Upper lobe of left lung (tissue), 6 donors: ENCODE data around the gene CPTP. TPM values are rescaled to one million over a fixed set of nuclear protein-coding genes. Genes with fewer than 3 reads are reported as not detected.

Experiments
- ATAC-seq, 2 donors: fragments of 200-7000 bp; cut with Tn5 transposase; one replicate each; pipeline ENCODE4 v1.9.1; 2022; ENCODE audit warnings: mild to moderate bottlenecking in 2 of 2, moderate library complexity in 2 of 2; ENCODE audit not compliant: low FRiP score in 2 of 2
- DNase-seq, 2 donors: peaks; one replicate each; pipeline ENCODE4 v3.0.0-alpha.2; 2019 to 2020
- H3K27ac ChIP-seq, 4 donors: fragments of 200-600 bp; sonication (generic); one replicate each; pipeline ENCODE4 v1.5.1; 2016 to 2019
- H3K27me3 ChIP-seq, 4 donors: fragments of 200-600 bp; sonication (generic); one replicate each; pipeline ENCODE4 v1.5.1; 2017 to 2019
- H3K36me3 ChIP-seq, 4 donors: fragments of 200-600 bp; sonication (generic); one replicate each; pipeline ENCODE4 v1.5.1; 2016 to 2019
- H3K4me1 ChIP-seq, 4 donors: fragments of 200-600 bp; sonication (generic); one replicate each; pipeline ENCODE4 v1.5.1; 2018 to 2019
- H3K4me3 ChIP-seq, 4 donors: fragments of 200-600 bp; sonication (generic); one replicate each; pipeline ENCODE4 v1.5.1; 2017 to 2019; ENCODE audit warnings: mild to moderate bottlenecking in 2 of 4, moderate library complexity in 1 of 4
- H3K9me3 ChIP-seq, 4 donors: fragments of 200-600 bp; sonication (generic); one replicate each; pipeline ENCODE4 v1.5.1; 2018 to 2019
- EP300 ChIP-seq, 4 donors: sonication (generic); formaldehyde crosslinking; IDR thresholded peaks; one replicate each; pipeline ENCODE4 v1.5.1; 2017; ENCODE audit warnings: antibody characterized with exemption in 4 of 4, control low read depth in 2 of 4
- POLR2A ChIP-seq, 4 donors: fragments of 450-650 bp; IDR thresholded peaks; one replicate each; pipeline ENCODE4 v1.5.1; 2016 to 2017; ENCODE audit warnings: antibody characterized with exemption in 4 of 4, mild to moderate bottlenecking in 2 of 4
- POLR2AphosphoS5 ChIP-seq, 2 donors: sonication (generic); formaldehyde crosslinking; IDR thresholded peaks; one replicate each; pipeline ENCODE4 v1.5.1; 2017; ENCODE audit warnings: antibody characterized with exemption in 2 of 2
- WGBS, 2 donors: methylation state at CpG; one replicate each; pipeline ENCODE4 v1.1.5; 2017 to 2018; 5-methylcytosine and 5-hydroxymethylcytosine counted together
- total RNA-seq, 6 donors: library from RNA; depleted of rRNA in 4 of 6; stranded (reverse); fragments of >200 nt in 4 of 6; gene quantifications; one replicate each; pipeline versions ENCODE4 v1.1.0 to v1.2.1, GENCODE V29; 2016 to 2021
- TF ChIP-seq, protein P1 (sequence below), 6 experiments: fragments of 450-650 bp in 4 of 6; fragments of 200-600 bp in 2 of 6; sonication (generic) in 2 of 6; IDR thresholded peaks; one replicate each; pipeline ENCODE4 v1.5.1; 2016 to 2019; ENCODE audit warnings: antibody characterized with exemption in 6 of 6
- donor health status: DM: no; HTN: no; CAD: no; lungs with moderate emphysema.
- donor health status: DM: no; HTN: yes; CAD: no; lungs with severe emphysema.

The CPTP gene
- total RNA-seq, 6 donors from 2014 or later: 14.7 to 41.6 (median 26.0) TPM

DNA sequence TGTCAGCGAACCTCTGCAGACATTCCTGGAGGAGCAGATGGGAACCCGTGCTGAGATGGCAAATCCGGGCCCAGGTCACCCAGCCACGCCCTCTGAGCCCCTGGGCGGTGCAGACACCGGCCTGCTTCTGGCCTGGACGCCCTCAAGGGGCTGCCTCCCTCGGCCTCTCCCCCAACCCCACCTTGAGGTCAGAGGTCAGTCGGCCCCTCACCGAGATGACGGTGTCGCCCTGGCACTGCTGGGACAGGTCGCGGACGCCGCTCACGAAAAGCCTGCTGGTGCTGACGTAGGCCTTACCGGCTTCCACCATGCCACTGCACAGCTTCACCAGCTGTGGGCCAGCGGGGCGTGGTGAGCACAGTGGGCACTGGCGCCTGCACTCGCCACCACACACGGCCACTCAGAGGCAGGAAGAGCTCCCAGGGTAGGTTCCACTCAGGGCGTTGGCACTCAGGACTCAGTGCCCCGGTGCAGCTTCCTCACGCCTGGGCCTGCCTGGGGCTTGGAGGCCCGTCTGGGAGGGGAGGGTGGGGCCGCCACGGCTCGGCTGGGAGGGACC lies 21.6 kb upstream of the CPTP start:
- 91 to 92% methylated on average over 11 to 26 of the region's 31 CpGs for WGBS, 2 donors
- no peak for ATAC-seq
- Histone ChIP-seq H3K9me3 (no peaks in the 10 kb centered on the region), H3K27ac (no peak overlapping the region), H3K4me1 (peaks cover 31 to 41% (median 36%) of the 10 kb centered on the region in 4 donors), H3K27me3 (no peaks in the 10 kb centered on the region), H3K4me3 (no peak overlapping the region), H3K36me3 (peaks cover 0 to 2% (median 0%) of the 10 kb centered on the region in 4 donors)
- TF ChIP-seq EP300 (IDR thresholded peaks at IDR 0.05) (no peak), POLR2AphosphoS5 (IDR thresholded peaks at IDR 0.05) (no peak), POLR2A (IDR thresholded peaks at IDR 0.05) (no peak)
- TF ChIP-seq, protein P1, sequence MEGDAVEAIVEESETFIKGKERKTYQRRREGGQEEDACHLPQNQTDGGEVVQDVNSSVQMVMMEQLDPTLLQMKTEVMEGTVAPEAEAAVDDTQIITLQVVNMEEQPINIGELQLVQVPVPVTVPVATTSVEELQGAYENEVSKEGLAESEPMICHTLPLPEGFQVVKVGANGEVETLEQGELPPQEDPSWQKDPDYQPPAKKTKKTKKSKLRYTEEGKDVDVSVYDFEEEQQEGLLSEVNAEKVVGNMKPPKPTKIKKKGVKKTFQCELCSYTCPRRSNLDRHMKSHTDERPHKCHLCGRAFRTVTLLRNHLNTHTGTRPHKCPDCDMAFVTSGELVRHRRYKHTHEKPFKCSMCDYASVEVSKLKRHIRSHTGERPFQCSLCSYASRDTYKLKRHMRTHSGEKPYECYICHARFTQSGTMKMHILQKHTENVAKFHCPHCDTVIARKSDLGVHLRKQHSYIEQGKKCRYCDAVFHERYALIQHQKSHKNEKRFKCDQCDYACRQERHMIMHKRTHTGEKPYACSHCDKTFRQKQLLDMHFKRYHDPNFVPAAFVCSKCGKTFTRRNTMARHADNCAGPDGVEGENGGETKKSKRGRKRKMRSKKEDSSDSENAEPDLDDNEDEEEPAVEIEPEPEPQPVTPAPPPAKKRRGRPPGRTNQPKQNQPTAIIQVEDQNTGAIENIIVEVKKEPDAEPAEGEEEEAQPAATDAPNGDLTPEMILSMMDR (IDR thresholded peaks at IDR 0.05): no peak
- peak in 1 of 2 donors; percentile 80 for DNase-seq

DNA sequence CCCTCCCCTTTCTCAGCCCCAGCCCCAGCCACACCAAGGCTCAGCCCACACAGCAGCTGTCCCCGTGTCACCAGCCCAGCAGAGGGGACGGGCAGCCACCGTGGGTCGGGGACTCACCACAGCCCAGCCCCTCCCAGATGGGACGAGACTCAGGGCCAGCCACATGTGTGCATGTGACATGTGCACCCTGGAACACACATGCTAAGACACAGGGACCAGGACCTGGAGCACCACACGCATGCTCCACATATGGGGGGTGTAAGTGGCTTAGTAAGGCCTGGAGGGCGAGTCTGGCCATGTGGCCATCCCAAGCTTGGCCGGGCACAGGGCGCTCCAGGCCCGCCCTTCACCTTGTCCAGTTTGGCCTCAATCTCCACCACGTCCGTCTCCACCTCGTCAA lies 20.9 kb upstream of the CPTP start:
- WGBS, 2 donors: 83 to 89% methylated on average over 13 of the region's 13 CpGs
- H3K4me1 ChIP-seq: peaks cover 31 to 41% (median 36%) of the 10 kb centered on the region in 4 donors
- H3K36me3 ChIP-seq: no peaks in the 10 kb centered on the region
- no peak for TF ChIP-seq POLR2AphosphoS5 (IDR thresholded peaks at IDR 0.05)
- TF ChIP-seq EP300 (IDR thresholded peaks at IDR 0.05): no peak
- TF ChIP-seq, protein P1 (IDR thresholded peaks at IDR 0.05): no peak
- no peak for TF ChIP-seq POLR2A (IDR thresholded peaks at IDR 0.05)
- no peaks in the 10 kb centered on the region for H3K9me3 ChIP-seq
- no peaks in the 10 kb centered on the region for H3K27me3 ChIP-seq
- H3K4me3 ChIP-seq: no peak overlapping the region
- H3K27ac ChIP-seq: peak overlapping the region in 2 of 4 donors; percentile 2 to 80
- DNase-seq: peak in 1 of 2 donors; percentile 25
- no peak for ATAC-seq

DNA sequence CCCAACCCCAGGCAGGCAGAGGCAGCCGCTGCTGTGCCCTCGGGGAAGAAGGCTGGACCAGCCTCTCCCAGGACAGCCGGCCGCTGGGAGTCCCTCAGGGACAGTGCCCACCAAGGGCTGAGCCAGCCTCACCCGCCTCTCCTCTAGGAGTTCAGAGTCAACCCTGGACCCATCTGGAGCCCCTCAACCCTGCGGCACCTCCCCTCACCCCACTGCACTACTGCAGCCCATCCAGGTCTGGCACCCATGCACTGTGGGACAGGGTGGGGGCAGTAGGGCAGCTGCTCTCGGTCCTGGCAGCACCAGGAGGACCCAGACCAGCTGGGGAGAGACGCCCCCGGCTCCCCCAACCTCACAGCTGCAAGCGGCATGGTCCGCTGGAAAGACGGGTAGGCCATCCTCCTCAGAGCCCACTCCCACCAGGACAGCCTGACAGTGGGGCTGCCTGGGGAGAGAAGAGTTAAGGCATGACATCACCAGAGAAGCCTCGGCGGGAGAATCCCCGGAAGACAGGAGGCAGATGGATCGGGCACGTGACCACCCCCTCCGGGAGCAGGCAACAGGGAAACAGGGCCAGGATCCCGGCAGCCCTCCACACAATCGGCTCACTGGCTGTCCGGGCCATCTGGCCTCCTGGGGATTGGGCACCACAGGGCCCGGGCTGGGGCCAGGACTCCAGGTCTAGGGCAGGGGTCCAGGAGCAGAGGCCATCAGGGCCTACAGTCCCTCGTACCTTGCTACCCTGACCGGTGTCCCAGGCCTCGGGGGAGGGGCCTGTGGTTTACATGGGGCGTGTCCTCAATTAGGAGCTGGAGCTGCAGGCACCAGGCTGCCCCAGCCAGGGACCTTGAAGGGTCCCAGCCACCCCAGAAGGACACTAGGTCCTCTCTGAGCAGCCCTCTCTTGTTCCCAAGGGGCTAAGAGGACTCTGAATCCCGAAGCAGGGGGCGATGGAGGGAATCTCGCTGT lies 20.0 kb upstream of the CPTP start:
- peak; percentile 41 to 81 for DNase-seq
- 43 to 57% methylated on average over 17 to 23 of the region's 29 CpGs for WGBS, 2 donors
- H3K4me1 ChIP-seq: peaks cover 38 to 50% (median 45%) of the 10 kb centered on the region in 4 donors
- TF ChIP-seq POLR2A (IDR thresholded peaks at IDR 0.05) (no peak), POLR2AphosphoS5 (IDR thresholded peaks at IDR 0.05) (peak in 1 of 2 donors; percentile 14)
- no peaks in the 10 kb centered on the region for H3K27me3 ChIP-seq
- H3K4me3 ChIP-seq: peak overlapping the region; percentile 18 to 94 (median 74)
- no peaks in the 10 kb centered on the region for H3K36me3 ChIP-seq
- H3K27ac ChIP-seq: peak overlapping the region; percentile 39 to 80 (median 73)
- no peak for ATAC-seq
- no peaks in the 10 kb centered on the region for H3K9me3 ChIP-seq

DNA sequence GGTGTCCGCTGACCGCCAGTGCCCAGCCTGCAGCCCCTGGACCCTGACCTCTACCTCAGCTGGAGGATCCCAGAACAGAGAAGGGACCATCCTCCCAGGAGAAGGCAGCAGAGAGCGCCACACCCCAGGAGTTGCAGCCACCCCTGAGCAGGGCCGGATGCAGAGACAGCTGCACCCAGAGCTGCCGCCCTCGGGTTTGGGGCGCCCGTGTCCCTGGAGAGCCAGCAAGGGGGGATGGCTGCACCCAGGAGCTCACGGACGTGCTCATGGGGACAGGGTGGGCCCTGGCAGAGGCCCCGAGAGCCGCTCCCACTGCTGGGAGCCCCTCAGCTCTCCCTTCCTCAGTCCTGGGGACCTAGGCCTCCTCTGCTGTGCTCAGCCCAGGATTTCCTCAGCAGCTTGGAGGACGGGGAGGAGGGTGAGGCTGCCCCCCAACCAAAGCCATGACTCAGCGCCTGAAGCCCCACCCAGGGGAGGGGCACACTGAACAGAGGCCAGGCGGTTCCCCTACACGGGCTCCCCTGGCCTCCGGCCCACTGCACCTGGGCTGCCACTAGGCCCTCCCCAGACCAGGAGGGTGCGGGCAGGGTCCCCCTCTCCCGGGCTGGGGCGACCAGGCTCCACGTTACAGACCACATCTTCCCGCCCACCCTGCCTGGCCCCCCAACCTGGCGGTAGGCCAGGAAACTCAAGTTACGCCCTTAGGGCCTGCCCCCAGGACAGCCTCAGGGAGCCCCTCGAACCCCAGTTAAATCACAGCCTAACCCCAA lies 19.1 kb upstream of the CPTP start:
- H3K4me1 ChIP-seq: peaks cover 40 to 58% (median 49%) of the 10 kb centered on the region in 4 donors
- peaks cover 0 to 5% (median 4%) of the 10 kb centered on the region in 4 donors for H3K36me3 ChIP-seq
- H3K4me3 ChIP-seq: peak overlapping the region; percentile 18 to 94 (median 74)
- no peaks in the 10 kb centered on the region for H3K27me3 ChIP-seq
- peak overlapping the region; percentile 39 to 80 (median 73) for H3K27ac ChIP-seq
- 30 to 38% methylated on average over 4 to 19 of the region's 25 CpGs for WGBS, 2 donors
- TF ChIP-seq POLR2AphosphoS5 (IDR thresholded peaks at IDR 0.05) (peak in 1 of 2 donors; percentile 31), EP300 (IDR thresholded peaks at IDR 0.05) (no peak)
- TF ChIP-seq, protein P1 (IDR thresholded peaks at IDR 0.05): peak in 1 of 6 experiments; percentile 22
- ATAC-seq: peak; percentile 15 to 54
- H3K9me3 ChIP-seq: no peaks in the 10 kb centered on the region
- peak; percentile 67 to 85 for DNase-seq
